ENCODE data around the gene GJA10. TPM values are rescaled to one million over a fixed set of nuclear protein-coding genes. Genes with fewer than 3 reads are reported as not detected.

GJA10 gene
- total RNA-seq, 2 experiments from 2014 or later, result not detected

- DNase-seq (ENCODE audit: low spot score), result no peak
- intact Hi-C loops (cut with micrococcal nuclease; ENCODE audit: unreplicated experiment), result no loop called here
- TF ChIP-seq EZH2phosphoT487 (IDR thresholded peaks at IDR 0.05; ENCODE audit: borderline replicate concordance, low read depth, low read length) (no peak), CTCF (conservative IDR thresholded peaks at IDR 0.05; ENCODE audit: low read length) (no peak)
- H3K4me2 ChIP-seq (ENCODE audit: low read length), result no peak overlapping the region
- H3K9me2 ChIP-seq (ENCODE audit: insufficient read depth, low read length), result no peaks in the 10 kb centered on the region
- BruUV-seq (replicated peaks), result TSS peak; percentile 61
- POLR2A ChIA-PET, result no interaction called here
- peaks cover 96% of the 10 kb centered on the region for H3K36me3 ChIP-seq (ENCODE audit: insufficient read depth, low read length)
- H3K4me3 ChIP-seq (ENCODE audit: low read depth, low read length, poor library complexity, severe bottlenecking), result no peak overlapping the region
- no peaks in the 10 kb centered on the region for H3K79me2 ChIP-seq (ENCODE audit: insufficient read depth, low read depth, low read length)
- H3K27ac ChIP-seq (ENCODE audit: low read depth, low read length, poor library complexity, severe bottlenecking), result no peak overlapping the region
- no peak overlapping the region for H2AFZ ChIP-seq (ENCODE audit: low read length)
- H4K20me1 ChIP-seq (ENCODE audit: insufficient read depth, low read length), result no peaks in the 10 kb centered on the region
- no peaks in the 10 kb centered on the region for H3K9me3 ChIP-seq (ENCODE audit: low read length)
- CTCF ChIA-PET (ENCODE audit: unreplicated experiment), result no interaction called here
- H3K4me1 ChIP-seq (ENCODE audit: insufficient read depth, low read length, poor library complexity, severe bottlenecking), result no peaks in the 10 kb centered on the region
Measured at GRCh38 chr6:89862698-89863097, 31.6 kb upstream of the GJA10 start.

- DNase-seq (ENCODE audit: low spot score), result no peak
- Histone ChIP-seq H4K20me1 (ENCODE audit: insufficient read depth, low read length) (no peaks in the 10 kb centered on the region), H3K4me1 (ENCODE audit: insufficient read depth, low read length, poor library complexity, severe bottlenecking) (no peaks in the 10 kb centered on the region), H3K36me3 (ENCODE audit: insufficient read depth, low read length) (peaks cover 97% of the 10 kb centered on the region), H3K79me2 (ENCODE audit: insufficient read depth, low read depth, low read length) (no peaks in the 10 kb centered on the region), H3K9me2 (ENCODE audit: insufficient read depth, low read length) (no peaks in the 10 kb centered on the region), H3K9me3 (ENCODE audit: low read length) (no peaks in the 10 kb centered on the region), H2AFZ (ENCODE audit: low read length) (no peak overlapping the region), H3K4me2 (ENCODE audit: low read length) (no peak overlapping the region), H3K4me3 (ENCODE audit: low read depth, low read length, poor library complexity, severe bottlenecking) (no peak overlapping the region), H3K27ac (ENCODE audit: low read depth, low read length, poor library complexity, severe bottlenecking) (no peak overlapping the region)
- ChIA-PET CTCF (ENCODE audit: unreplicated experiment) (no interaction called here), POLR2A (interaction anchor here (0.7 to 1.6 kb wide), 2 partner anchors 11 to 801 kb away, joined by 3 to 5 read pairs; no protein-coding TSS in a partner anchor)
- no peak for TF ChIP-seq EZH2phosphoT487 (IDR thresholded peaks at IDR 0.05; ENCODE audit: borderline replicate concordance, low read depth, low read length)
- no peak for TF ChIP-seq CTCF (conservative IDR thresholded peaks at IDR 0.05; ENCODE audit: low read length)
- BruUV-seq (replicated peaks), result no TSS peak
- intact Hi-C loops (cut with micrococcal nuclease; ENCODE audit: unreplicated experiment), result no loop called here
Measured at GRCh38 chr6:89866024-89866678, 28.1 kb upstream of the GJA10 start.

- BruUV-seq (replicated peaks), result no TSS peak
- Histone ChIP-seq H4K20me1 (ENCODE audit: insufficient read depth, low read length) (no peaks in the 10 kb centered on the region), H3K36me3 (ENCODE audit: insufficient read depth, low read length) (peaks cover 49% of the 10 kb centered on the region), H3K27ac (ENCODE audit: low read depth, low read length, poor library complexity, severe bottlenecking) (no peak overlapping the region), H3K4me1 (ENCODE audit: insufficient read depth, low read length, poor library complexity, severe bottlenecking) (no peaks in the 10 kb centered on the region), H3K4me3 (ENCODE audit: low read depth, low read length, poor library complexity, severe bottlenecking) (no peak overlapping the region), H3K79me2 (ENCODE audit: insufficient read depth, low read depth, low read length) (no peaks in the 10 kb centered on the region), H3K9me3 (ENCODE audit: low read length) (no peaks in the 10 kb centered on the region), H3K4me2 (ENCODE audit: low read length) (no peak overlapping the region), H2AFZ (ENCODE audit: low read length) (no peak overlapping the region), H3K9me2 (ENCODE audit: insufficient read depth, low read length) (no peaks in the 10 kb centered on the region)
- TF ChIP-seq EZH2phosphoT487 (IDR thresholded peaks at IDR 0.05; ENCODE audit: borderline replicate concordance, low read depth, low read length) (no peak), CTCF (conservative IDR thresholded peaks at IDR 0.05; ENCODE audit: low read length) (no peak)
- ChIA-PET POLR2A (interaction anchor here (0.6 to 1.2 kb wide), 3 partner anchors 16 to 110 kb away, joined by 3 to 4 read pairs (median 3); no protein-coding TSS in a partner anchor), CTCF (ENCODE audit: unreplicated experiment) (no interaction called here)
- no peak for DNase-seq (ENCODE audit: low spot score)
- intact Hi-C loops (cut with micrococcal nuclease; ENCODE audit: unreplicated experiment), result no loop called here
Measured at GRCh38 chr6:89873721-89874120, 20.5 kb upstream of the GJA10 start.
